ENCODE data around the gene CARD19.

The CARD19 gene

GRCh38 chr9:93088656-93089015, 7.4 kb upstream of the CARD19 start:
- H3K4me1 ChIP-seq (ENCODE audit: low read length), result peaks cover 11% of the 10 kb centered on the region
- H3K9me2 ChIP-seq (replicated peaks; ENCODE audit: insufficient read depth, low read length), result no peaks in the 10 kb centered on the region
- no peak overlapping the region for H3K4me3 ChIP-seq (ENCODE audit: low read length)
- H4K20me1 ChIP-seq (ENCODE audit: insufficient read depth, low read length), result no peaks in the 10 kb centered on the region
- no peaks in the 10 kb centered on the region for H3K9me3 ChIP-seq (replicated peaks; ENCODE audit: insufficient read depth, low read length)
- no peak overlapping the region for H2AFZ ChIP-seq (ENCODE audit: low read length)
- TF ChIP-seq EZH2 (optimal IDR thresholded peaks at IDR 0.05; ENCODE audit: low read depth, low read length) (no peak), CTCF (IDR thresholded peaks at IDR 0.05; ENCODE audit: low read length) (no peak), EZH2phosphoT487 (IDR thresholded peaks at IDR 0.05; ENCODE audit: low read length) (no peak)
- no peaks in the 10 kb centered on the region for H3K36me3 ChIP-seq (replicated peaks; ENCODE audit: insufficient read depth, low read length)
- no peaks in the 10 kb centered on the region for H3K27me3 ChIP-seq (replicated peaks; ENCODE audit: insufficient read depth, low read length)
- no peak overlapping the region for H3K27ac ChIP-seq (ENCODE audit: low read length)
- no peaks in the 10 kb centered on the region for H3K79me2 ChIP-seq (ENCODE audit: low read length)
- no peak for DNase-seq
- H3K4me2 ChIP-seq (ENCODE audit: low read depth, low read length), result no peak overlapping the region
- H3K9ac ChIP-seq (ENCODE audit: low read length), result no peak overlapping the region
- H3F3A ChIP-seq (ENCODE audit: insufficient read depth, low read length), result peaks cover 9% of the 10 kb centered on the region

GRCh38 chr9:93089024-93089423, 7.0 kb upstream of the CARD19 start:
- no peaks in the 10 kb centered on the region for H3K36me3 ChIP-seq (replicated peaks; ENCODE audit: insufficient read depth, low read length)
- no peak overlapping the region for H3K27ac ChIP-seq (ENCODE audit: low read length)
- H3K27me3 ChIP-seq (replicated peaks; ENCODE audit: insufficient read depth, low read length), result no peaks in the 10 kb centered on the region
- no peak overlapping the region for H2AFZ ChIP-seq (ENCODE audit: low read length)
- H3K4me1 ChIP-seq (ENCODE audit: low read length), result peaks cover 15% of the 10 kb centered on the region
- no peaks in the 10 kb centered on the region for H3K79me2 ChIP-seq (ENCODE audit: low read length)
- no peak overlapping the region for H3K4me3 ChIP-seq (ENCODE audit: low read length)
- no peak overlapping the region for H3K4me2 ChIP-seq (ENCODE audit: low read depth, low read length)
- no peaks in the 10 kb centered on the region for H4K20me1 ChIP-seq (ENCODE audit: insufficient read depth, low read length)
- no peak overlapping the region for H3K9ac ChIP-seq (ENCODE audit: low read length)
- no peaks in the 10 kb centered on the region for H3K9me2 ChIP-seq (replicated peaks; ENCODE audit: insufficient read depth, low read length)
- H3F3A ChIP-seq (ENCODE audit: insufficient read depth, low read length), result peaks cover 13% of the 10 kb centered on the region
- H3K9me3 ChIP-seq (replicated peaks; ENCODE audit: insufficient read depth, low read length), result no peaks in the 10 kb centered on the region
- TF ChIP-seq EZH2 (optimal IDR thresholded peaks at IDR 0.05; ENCODE audit: low read depth, low read length) (no peak), EZH2phosphoT487 (IDR thresholded peaks at IDR 0.05; ENCODE audit: low read length) (no peak), CTCF (IDR thresholded peaks at IDR 0.05; ENCODE audit: low read length) (no peak)
- no peak for DNase-seq

- no peak overlapping the region for H3K9ac ChIP-seq (ENCODE audit: low read length)
Measured at GRCh38 chr9:93089481-93089991, 6.5 kb upstream of the CARD19 start.

More at GRCh38 chr9:93089481-93089991, 6.5 kb upstream of the CARD19 start:
- H3K4me2 ChIP-seq (ENCODE audit: low read depth, low read length), result no peak overlapping the region
- peaks cover 18% of the 10 kb centered on the region for H3F3A ChIP-seq (ENCODE audit: insufficient read depth, low read length)
- no peak for TF ChIP-seq EZH2 (optimal IDR thresholded peaks at IDR 0.05; ENCODE audit: low read depth, low read length)
- TF ChIP-seq CTCF (IDR thresholded peaks at IDR 0.05; ENCODE audit: low read length), result no peak
- no peak for TF ChIP-seq EZH2phosphoT487 (IDR thresholded peaks at IDR 0.05; ENCODE audit: low read length)
- peaks cover 20% of the 10 kb centered on the region for H3K4me1 ChIP-seq (ENCODE audit: low read length)
- H3K27ac ChIP-seq (ENCODE audit: low read length), result no peak overlapping the region
- H2AFZ ChIP-seq (ENCODE audit: low read length), result no peak overlapping the region
- no peaks in the 10 kb centered on the region for H3K9me2 ChIP-seq (replicated peaks; ENCODE audit: insufficient read depth, low read length)
- H3K9me3 ChIP-seq (replicated peaks; ENCODE audit: insufficient read depth, low read length), result no peaks in the 10 kb centered on the region
- no peak for DNase-seq
- H3K36me3 ChIP-seq (replicated peaks; ENCODE audit: insufficient read depth, low read length), result no peaks in the 10 kb centered on the region
- no peaks in the 10 kb centered on the region for H4K20me1 ChIP-seq (ENCODE audit: insufficient read depth, low read length)
- no peaks in the 10 kb centered on the region for H3K27me3 ChIP-seq (replicated peaks; ENCODE audit: insufficient read depth, low read length)
- H3K79me2 ChIP-seq (ENCODE audit: low read length), result no peaks in the 10 kb centered on the region
- no peak overlapping the region for H3K4me3 ChIP-seq (ENCODE audit: low read length)

All from MM.1S (cell line).